NCI-H1694 treated with DMSO at 0.1 percent for 48 hours (cell line): ENCODE data around the gene TMEM101.
"Not testable (repeated sequence)": the region's sequence is repeated elsewhere in the genome, so short reads cannot be mapped to it uniquely, and the experiment has no call there.

Source experiments
- DNase-seq: peaks from one replicate; lab custom pipeline; 2025; lab: John Stamatoyannopoulos, UW

TMEM101 gene

GRCh38 chr17:44023545-44024270 lies 8.9 kb upstream of the TMEM101 start:
- DNase-seq = no peak

GRCh38 chr17:44022246-44022645 lies 7.5 kb upstream of the TMEM101 start:
- DNase-seq = no peak

GRCh38 chr17:44021227-44021626 lies 6.5 kb upstream of the TMEM101 start:
- DNase-seq = not testable (repeated sequence)

GRCh38 chr17:44014133-44014436 lies 678 bp downstream of the TMEM101 start:
- no peak for DNase-seq

DNA sequence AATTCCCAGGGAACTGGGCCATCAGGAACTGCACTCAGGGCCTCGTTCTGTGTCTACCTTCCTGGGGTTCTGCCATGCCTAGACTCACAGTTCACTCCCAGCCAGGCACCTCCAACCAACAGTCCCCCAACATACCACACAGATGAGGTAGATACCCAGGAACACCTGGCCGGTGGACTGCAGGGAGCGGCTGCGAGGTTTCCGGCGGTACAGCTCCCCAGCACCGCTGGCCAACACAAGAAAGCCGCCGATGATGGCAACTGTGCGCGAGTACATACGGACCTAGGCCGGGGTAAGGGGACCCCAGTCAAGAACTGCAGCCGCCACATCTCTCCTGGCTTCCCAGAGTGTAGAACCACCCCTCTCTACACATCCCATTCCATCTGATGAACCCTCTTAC lies 1.9 kb downstream of the TMEM101 start:
- no peak for DNase-seq

- no peak for DNase-seq
These were observed 2.4 kb downstream of the TMEM101 start for GRCh38 chr17:44012391-44012790.

DNA sequence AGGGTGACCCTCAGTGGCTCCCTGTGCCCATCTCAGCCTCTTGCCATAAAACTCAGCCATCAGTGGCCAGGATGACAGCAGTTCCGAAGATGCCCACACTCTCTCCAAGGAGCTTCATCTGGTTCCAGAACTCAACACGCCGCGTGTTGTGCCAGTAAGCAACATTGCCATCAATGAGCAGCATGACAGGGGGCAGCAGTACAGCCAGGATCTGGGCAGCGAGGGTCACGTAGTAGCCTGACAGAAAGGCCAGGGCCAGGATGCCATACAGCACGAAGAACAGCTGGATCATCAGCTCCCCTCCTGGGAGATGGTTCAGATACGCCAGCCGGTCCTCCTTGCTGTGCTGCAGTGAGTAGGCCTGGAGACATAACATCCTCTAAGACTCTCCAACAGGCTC lies 2.9 kb downstream of the TMEM101 start:
- no peak for DNase-seq

- no peak for DNase-seq
These were observed 3.7 kb downstream of the TMEM101 start for GRCh38 chr17:44010966-44011647.

DNA sequence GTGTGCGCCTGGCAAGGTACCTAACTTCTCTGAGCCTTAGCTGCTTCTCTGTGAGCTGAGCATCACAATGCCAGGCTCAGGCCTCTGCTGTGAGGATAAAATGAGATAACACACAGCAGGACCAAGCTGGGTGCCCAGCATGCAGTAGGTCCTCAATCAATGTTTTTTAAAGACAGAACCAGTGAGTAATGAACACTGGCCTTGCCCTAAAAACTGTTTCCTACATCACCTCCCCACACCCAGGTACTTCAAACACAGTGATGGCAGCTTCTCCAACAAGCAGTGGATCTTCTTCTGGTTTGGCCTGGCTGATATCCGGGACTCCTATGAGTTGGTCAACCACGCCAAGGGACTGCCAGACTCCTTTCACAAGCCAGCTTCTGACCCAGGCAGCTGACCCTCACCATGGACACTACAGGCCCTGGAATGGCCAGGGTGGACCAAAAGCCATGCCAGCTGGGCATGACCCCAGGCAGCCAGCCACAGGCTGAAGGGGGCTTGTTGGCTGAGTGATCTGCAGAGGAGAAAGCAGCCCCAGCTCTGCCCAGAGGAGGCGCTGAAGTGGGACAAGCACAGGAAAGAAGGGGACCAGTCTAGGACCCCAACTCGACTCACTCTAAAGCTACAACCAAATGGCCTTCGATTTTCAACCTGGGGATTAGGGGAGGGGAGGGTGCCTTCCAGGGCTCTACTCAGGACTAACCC lies 6.4 kb downstream of the TMEM101 start:
- DNase-seq = no peak

DNA sequence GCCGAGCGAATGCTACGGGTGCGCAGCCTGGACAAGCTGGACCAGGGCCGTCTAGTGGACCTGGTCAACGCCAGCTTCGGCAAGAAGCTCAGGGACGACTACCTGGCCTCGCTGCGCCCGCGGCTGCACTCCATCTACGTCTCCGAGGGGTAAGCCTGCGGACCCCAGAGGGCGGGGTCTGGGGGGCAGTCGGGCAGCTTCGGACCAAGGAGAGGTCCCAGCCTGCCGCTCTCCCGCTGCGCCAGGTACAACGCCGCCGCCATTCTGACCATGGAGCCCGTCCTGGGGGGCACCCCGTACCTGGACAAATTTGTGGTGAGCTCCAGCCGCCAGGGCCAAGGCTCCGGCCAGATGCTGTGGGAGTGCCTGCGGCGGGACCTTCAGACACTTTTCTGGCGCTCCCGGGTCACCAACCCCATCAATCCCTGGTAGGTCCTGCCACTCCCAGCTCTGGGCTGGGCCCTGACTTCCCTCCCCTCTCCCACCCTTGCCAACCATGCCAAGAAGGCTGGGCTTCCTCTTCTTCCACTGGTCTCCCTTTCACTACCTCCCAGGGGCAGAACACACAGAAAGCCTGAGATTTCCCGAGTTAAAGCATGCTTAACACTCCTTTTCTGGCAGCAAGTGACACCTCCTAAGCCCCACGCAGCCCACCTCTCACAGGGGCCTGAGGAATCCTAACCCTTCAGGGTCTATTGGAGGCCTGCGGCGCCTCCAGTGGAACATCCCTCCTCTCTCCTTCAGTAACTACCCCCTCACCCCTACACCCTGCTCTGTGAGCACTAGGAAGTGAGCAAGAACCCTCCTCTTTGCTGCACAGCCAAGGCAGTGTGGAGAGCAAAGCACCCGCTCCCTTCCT lies 7.2 kb downstream of the TMEM101 start:
- DNase-seq = no peak

- DNase-seq = peak; percentile 94
These were observed 8.0 kb downstream of the TMEM101 start for GRCh38 chr17:44006598-44007345.

- no peak for DNase-seq
These were observed 8.5 kb downstream of the TMEM101 start for GRCh38 chr17:44006272-44006597.

DNA sequence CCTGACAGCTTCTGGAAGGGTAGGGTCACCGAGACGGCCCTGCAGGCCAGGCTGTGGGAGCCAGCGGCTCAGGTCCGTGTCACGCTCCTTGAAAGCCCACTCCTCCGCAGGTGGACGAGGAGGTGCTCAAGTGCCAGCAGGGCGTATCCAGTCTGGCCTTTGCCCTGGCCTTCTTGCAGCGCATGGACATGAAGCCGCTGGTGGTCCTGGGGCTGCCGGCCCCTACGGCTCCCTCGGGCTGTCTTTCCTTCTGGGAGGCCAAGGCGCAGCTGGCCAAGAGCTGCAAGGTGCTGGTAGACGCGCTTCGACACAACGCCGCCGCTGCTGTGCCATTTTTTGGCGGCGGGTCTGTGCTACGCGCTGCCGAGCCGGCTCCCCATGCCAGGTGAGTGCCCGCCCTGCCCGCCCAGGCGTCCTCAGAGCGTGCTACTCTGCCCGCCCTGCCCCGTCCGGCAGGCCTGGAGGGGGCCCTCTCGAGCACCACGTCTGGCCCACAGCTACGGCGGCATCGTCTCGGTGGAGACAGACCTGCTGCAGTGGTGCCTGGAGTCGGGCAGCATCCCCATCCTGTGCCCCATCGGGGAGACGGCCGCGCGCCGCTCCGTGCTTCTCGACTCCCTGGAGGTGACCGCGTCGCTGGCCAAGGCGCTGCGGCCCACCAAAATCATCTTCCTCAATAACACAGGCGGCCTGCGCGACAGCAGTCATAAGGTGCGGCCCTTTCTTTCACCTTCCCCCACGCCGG lies 9.1 kb downstream of the TMEM101 start:
- no peak for DNase-seq

DNA sequence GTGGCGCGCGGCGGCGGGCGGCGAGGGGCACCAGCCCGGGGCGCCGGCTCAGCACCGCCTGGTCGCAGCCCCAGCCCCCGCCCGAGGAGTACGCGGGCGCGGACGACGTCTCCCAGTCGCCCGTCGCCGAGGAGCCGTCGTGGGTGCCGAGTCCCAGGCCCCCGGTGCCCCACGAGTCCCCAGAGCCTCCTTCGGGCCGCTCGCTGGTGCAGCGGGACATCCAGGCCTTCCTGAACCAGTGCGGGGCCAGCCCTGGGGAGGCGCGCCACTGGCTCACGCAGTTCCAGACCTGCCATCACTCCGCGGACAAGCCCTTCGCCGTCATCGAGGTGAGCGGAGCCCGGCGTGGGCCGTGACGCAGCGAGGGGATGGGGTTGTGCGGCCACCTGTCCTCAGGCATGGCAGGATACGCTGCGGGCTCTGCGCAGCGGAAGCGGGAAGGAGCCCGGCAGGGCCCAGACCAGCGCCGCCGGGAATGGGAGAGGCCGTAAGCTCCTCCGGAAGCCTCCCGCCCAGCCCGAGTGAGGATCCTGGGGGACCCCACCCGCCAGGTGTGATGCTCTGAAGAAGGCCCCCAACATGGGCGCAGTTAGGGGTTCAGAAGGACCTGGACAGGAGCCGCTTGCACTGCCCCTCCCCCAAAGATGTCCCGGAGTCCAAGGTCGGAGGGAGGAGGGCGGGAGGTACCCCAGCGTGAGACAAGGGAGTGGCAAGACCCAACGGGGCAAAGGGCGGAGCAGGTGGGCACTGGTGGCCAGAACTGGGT lies 9.8 kb downstream of the TMEM101 start:
- DNase-seq = no peak

GRCh38 chr17:44004077-44004760 lies 10.5 kb downstream of the TMEM101 start, which contains the start of gene NAGS:
Gene NAGS (plus strand): TSS chr17:44004622. CDS start chr17:44004664, 42 bp downstream.
- no peak for DNase-seq

DNA sequence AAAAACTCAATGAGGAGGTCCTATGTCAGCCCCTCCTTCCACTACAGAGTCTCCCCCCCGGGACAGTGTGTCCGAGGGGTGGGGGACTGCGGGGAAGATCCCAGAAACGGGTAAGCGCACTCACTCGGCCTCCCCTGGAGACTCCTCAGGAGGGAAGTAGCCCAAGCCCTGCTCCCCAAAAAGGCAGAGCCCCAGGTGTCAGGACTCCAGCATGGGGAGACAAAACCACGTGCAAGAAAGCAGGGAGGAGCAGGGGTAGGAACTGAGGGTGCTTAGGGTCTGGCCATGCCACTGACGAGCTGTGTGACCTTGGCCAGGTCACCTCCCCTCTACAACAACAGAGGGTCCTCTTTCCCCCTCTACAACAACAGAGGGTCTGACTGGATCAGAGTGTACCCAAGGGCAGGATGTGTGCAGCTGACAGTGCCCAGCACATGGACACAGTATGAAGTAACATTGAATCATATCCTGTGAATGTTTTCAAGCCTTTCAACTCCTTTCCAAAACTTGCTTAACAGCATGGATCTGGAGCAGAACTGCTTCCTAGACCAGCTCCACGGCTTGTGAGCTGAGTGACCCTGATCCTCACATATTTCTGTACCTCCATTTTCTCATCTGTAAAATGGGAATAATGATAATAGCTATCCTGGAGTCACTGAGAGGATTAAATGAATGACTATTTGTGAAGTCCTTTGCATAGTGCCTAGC lies 12.5 kb downstream of the TMEM101 start:
- no peak for DNase-seq

DNA sequence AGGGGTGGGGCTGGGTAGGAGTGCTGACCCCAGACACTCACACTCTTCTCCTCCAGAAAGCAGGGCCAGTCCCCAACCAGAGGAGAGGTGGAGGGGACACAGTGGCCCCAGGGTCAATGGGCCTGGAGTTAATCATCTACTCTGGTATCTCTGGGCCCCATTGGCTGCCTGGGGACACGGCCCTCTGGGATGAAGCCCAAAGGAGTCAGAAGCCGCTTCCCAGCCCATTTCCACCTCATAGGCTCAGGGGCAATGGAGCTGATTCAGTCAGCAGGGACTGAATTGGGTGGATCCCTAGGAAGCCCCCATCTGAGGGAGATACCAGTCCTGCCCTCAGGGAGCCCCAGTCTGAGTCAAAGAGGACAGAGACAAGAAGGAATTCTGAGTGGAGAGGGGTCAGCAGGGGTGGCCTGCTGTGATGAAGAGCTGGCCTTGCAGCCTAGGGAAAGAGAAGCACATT lies 13.3 kb downstream of the TMEM101 start:
- no peak for DNase-seq

- DNase-seq = no peak
These were observed 13.8 kb downstream of the TMEM101 start for GRCh38 chr17:44000871-44001460.
